ENCODE results near the gene TBC1D17.

DNA sequence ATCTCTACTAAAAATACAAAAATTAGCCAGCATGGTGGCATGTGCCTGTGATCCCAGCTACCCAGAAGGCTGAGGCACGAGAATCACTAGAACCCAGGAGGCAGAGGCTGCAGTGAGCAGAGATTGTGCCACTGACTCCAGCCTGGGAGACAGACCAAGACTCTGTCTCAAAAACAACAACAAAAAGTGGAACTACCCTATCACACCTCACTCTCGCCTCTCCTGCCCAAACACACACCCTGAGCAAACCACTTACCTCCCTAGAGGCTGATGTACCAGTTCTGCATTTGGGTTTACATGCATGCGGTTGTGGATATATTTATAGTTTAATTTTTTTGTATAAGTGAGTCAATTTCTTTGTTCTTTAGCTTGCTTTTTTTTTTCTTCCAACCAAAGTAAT is 34.2 kb upstream of the TBC1D17 start:
- TF ChIP-seq, protein P1, sequence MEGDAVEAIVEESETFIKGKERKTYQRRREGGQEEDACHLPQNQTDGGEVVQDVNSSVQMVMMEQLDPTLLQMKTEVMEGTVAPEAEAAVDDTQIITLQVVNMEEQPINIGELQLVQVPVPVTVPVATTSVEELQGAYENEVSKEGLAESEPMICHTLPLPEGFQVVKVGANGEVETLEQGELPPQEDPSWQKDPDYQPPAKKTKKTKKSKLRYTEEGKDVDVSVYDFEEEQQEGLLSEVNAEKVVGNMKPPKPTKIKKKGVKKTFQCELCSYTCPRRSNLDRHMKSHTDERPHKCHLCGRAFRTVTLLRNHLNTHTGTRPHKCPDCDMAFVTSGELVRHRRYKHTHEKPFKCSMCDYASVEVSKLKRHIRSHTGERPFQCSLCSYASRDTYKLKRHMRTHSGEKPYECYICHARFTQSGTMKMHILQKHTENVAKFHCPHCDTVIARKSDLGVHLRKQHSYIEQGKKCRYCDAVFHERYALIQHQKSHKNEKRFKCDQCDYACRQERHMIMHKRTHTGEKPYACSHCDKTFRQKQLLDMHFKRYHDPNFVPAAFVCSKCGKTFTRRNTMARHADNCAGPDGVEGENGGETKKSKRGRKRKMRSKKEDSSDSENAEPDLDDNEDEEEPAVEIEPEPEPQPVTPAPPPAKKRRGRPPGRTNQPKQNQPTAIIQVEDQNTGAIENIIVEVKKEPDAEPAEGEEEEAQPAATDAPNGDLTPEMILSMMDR (IDR thresholded peaks at IDR 0.05 in 4 of 5, conservative IDR thresholded peaks at IDR 0.05 in 1 of 5): no peak
- no peak for TF ChIP-seq POLR2A (IDR thresholded peaks at IDR 0.05)
